Panc1 (cell line): Measurements from ENCODE around the gene GMCL2.

Experiments used
- CTCF ChIP-seq: fragments of 450-650 bp; IDR thresholded peaks from 2 replicates; pipeline ENCODE4 v1.5.1; 2017; ENCODE audit warnings: mild to moderate bottlenecking
- REST ChIP-seq, 2 experiments: IDR thresholded peaks; 2 replicates each; pipeline ENCODE4 v1.6.1; 2011 to 2012; ENCODE audit warnings: low read depth in 2 of 2, control low read depth in 1 of 2, low read length in 1 of 2, mild to moderate bottlenecking in 1 of 2, moderate library complexity in 1 of 2; ENCODE audit not compliant: insufficient read depth in 1 of 2
- TCF7L2 ChIP-seq: IDR thresholded peaks from 2 replicates; pipeline ENCODE4 v1.6.1; 2011; ENCODE audit warnings: mild to moderate bottlenecking, low read depth, low read length, inconsistent platforms

DNA sequence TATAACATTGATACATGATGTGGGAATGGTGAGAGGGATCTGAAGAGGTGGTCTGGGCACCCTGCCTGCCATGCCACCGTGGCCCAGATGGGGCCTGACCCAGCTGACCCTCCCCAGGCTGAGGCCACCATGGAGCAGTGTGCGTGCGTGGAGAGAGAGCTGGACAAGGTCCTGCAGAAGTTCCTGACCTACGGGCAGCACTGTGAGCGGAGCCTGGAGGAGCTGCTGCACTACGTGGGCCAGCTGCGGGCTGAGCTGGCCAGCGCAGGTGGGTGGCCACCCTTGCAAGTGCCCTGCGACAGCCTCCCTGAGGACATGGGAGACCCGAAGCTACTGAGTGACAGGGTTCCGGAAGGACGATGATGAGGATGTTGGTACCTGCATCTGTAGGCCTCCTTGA is 49.2 kb downstream of the GMCL2 start:
- no peak for TF ChIP-seq CTCF
- TF ChIP-seq REST (IDR thresholded peaks at IDR 0.05; ENCODE audit: insufficient read depth in 1 of 2, low read depth in 2 of 2, low read length in 1 of 2) = no peak
- TF ChIP-seq TCF7L2 = no peak
